ENCODE data around the gene ABCA13.

- TF ChIP-seq, protein P1, sequence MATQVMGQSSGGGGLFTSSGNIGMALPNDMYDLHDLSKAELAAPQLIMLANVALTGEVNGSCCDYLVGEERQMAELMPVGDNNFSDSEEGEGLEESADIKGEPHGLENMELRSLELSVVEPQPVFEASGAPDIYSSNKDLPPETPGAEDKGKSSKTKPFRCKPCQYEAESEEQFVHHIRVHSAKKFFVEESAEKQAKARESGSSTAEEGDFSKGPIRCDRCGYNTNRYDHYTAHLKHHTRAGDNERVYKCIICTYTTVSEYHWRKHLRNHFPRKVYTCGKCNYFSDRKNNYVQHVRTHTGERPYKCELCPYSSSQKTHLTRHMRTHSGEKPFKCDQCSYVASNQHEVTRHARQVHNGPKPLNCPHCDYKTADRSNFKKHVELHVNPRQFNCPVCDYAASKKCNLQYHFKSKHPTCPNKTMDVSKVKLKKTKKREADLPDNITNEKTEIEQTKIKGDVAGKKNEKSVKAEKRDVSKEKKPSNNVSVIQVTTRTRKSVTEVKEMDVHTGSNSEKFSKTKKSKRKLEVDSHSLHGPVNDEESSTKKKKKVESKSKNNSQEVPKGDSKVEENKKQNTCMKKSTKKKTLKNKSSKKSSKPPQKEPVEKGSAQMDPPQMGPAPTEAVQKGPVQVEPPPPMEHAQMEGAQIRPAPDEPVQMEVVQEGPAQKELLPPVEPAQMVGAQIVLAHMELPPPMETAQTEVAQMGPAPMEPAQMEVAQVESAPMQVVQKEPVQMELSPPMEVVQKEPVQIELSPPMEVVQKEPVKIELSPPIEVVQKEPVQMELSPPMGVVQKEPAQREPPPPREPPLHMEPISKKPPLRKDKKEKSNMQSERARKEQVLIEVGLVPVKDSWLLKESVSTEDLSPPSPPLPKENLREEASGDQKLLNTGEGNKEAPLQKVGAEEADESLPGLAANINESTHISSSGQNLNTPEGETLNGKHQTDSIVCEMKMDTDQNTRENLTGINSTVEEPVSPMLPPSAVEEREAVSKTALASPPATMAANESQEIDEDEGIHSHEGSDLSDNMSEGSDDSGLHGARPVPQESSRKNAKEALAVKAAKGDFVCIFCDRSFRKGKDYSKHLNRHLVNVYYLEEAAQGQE (IDR thresholded peaks at IDR 0.05; ENCODE audit: insufficient read depth in 1 of 2, low read depth in 2 of 2, low read length in 1 of 2) = no peak
- TF ChIP-seq CTCF (IDR thresholded peaks at IDR 0.05) (no peak), TCF7L2 (IDR thresholded peaks at IDR 0.05; ENCODE audit: low read depth, low read length) (no peak)
These were observed 12.9 kb upstream of the ABCA13 start for GRCh38 chr7:48158404-48158803.

Data from Panc1 (cell line).